GM10266 (cell line): Measurements from ENCODE around the gene ATP1A3.

Experiments
- DNase-seq: peaks from one replicate; pipeline ENCODE4 v3.0.0; 2012; ENCODE audit errors: extremely low spot score
- TF ChIP-seq, protein P1 (sequence below): IDR thresholded peaks from 2 replicates; pipeline ENCODE4 v1.5.1; 2012; ENCODE audit warnings: mild to moderate bottlenecking, low read depth; ENCODE audit not compliant: control insufficient read depth, insufficient read depth; ENCODE audit errors: missing control alignments

ATP1A3 gene

DNA sequence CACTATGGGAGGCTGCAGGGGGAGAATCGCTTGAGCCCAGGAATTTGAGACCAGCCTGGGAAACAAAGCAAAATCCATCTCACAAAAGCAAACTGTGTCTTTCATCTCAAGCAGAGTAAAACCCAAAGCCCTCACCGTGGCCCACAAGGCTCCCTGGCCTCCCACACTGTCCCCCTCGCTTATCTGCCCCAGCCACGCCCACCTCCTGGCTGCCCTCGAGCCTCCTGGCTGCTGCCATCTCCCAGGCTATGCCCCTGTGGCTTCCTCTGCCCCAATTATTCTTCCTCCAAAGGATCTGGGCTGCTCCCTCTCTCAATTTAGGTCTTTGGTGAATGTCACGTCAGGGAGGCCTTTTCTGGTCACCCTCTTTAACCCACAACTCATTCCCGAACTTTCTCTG lies 38.5 kb downstream of the ATP1A3 start:
- no peak for DNase-seq
- TF ChIP-seq, protein P1, sequence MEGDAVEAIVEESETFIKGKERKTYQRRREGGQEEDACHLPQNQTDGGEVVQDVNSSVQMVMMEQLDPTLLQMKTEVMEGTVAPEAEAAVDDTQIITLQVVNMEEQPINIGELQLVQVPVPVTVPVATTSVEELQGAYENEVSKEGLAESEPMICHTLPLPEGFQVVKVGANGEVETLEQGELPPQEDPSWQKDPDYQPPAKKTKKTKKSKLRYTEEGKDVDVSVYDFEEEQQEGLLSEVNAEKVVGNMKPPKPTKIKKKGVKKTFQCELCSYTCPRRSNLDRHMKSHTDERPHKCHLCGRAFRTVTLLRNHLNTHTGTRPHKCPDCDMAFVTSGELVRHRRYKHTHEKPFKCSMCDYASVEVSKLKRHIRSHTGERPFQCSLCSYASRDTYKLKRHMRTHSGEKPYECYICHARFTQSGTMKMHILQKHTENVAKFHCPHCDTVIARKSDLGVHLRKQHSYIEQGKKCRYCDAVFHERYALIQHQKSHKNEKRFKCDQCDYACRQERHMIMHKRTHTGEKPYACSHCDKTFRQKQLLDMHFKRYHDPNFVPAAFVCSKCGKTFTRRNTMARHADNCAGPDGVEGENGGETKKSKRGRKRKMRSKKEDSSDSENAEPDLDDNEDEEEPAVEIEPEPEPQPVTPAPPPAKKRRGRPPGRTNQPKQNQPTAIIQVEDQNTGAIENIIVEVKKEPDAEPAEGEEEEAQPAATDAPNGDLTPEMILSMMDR, result no peak

- DNase-seq, result peak; percentile 83
- TF ChIP-seq, protein P1, result peak; percentile 97
These were observed 42.3 kb downstream of the ATP1A3 start for GRCh38 chr19:41951686-41952172.

GRCh38 chr19:41947091-41947490 lies 46.9 kb downstream of the ATP1A3 start:
- DNase-seq, result no peak

GRCh38 chr19:41945135-41945766 lies 48.8 kb downstream of the ATP1A3 start:
- TF ChIP-seq, protein P1, result no peak
- DNase-seq, result peak; percentile 90

More at GRCh38 chr19:41947091-41947490, 46.9 kb downstream of the ATP1A3 start:
- TF ChIP-seq, protein P1, result no peak

GRCh38 chr19:41944336-41944735 lies 49.7 kb downstream of the ATP1A3 start:
- TF ChIP-seq, protein P1, result no peak
- DNase-seq, result peak; percentile 37

DNA sequence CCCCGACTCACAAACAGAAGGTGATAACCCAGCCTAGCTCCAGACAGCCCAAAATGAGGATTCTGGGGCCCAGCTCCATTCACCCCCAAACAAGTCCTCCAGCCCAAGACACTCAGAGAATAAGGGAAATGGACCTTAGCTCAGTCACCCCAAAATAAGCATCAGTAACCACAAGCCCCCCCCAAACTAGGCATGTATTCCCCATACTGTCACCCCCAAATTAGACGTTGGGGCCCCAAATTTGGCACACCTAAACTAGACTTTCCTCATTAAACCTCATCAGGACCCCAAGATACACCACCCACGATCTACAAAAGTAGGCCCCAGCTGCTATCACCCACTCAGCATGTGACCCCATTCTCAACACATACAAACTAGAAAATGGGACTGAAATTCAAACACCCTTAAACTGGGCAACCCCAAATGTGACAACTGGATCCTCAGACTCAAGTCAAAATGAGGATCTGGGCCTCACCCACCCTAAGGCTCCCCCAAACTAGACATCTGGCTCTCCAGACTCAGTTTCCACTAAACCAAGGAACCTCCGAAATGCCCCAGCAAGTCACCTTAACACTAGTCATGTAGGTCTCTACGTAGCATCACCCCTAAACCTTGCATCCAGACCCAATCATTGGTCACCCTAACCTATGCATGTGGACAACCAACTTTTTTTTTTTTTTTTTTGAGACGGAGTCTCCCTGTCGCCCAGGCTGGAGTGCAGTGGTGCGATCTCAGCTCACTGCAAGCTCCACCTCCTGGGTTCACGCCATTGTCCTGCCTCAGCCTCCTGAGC lies 52.4 kb downstream of the ATP1A3 start:
- DNase-seq, result peak; percentile 58
- TF ChIP-seq, protein P1, result no peak
